Transverse colon (tissue), 4 donors: ENCODE data around the gene BCKDK. TPM values are rescaled to one million over a fixed set of nuclear protein-coding genes. Genes with fewer than 3 reads are reported as not detected.

ENCODE experiments used
- DNase-seq: peaks from one replicate; pipeline ENCODE4 v3.0.0-alpha.2; 2019
- H3K27ac ChIP-seq, 4 donors: fragments of 200-600 bp; sonication (generic); 2 replicates each; pipeline ENCODE4 v1.5.1; 2016 to 2018; ENCODE audit warnings: inconsistent platforms in 4 of 4
- H3K27me3 ChIP-seq: fragments of 200-600 bp; sonication (generic); 2 replicates; pipeline ENCODE4 v1.5.1; 2017; ENCODE audit warnings: inconsistent platforms
- H3K36me3 ChIP-seq, 4 donors: fragments of 200-600 bp; sonication (generic); 2 replicates each; pipeline ENCODE4 v1.5.1; 2017 to 2019; ENCODE audit warnings: inconsistent platforms in 4 of 4
- H3K4me1 ChIP-seq, 4 donors: fragments of 200-600 bp; sonication (generic); 2 replicates each; pipeline ENCODE4 v1.5.1; 2017 to 2020; ENCODE audit warnings: inconsistent platforms in 4 of 4
- H3K4me3 ChIP-seq, 4 donors: fragments of 200-600 bp; sonication (generic); 1 replicate in 1 of 4; 2 replicates in 3 of 4; pipeline versions ENCODE4 v1.5.1 to v1.6.1; 2017 to 2019; ENCODE audit warnings: inconsistent platforms in 4 of 4
- H3K9me3 ChIP-seq, 2 donors: fragments of 200-600 bp; sonication (generic); 2 replicates each; pipeline ENCODE4 v1.5.1; 2017 to 2019; ENCODE audit warnings: inconsistent platforms in 2 of 2
- CTCF ChIP-seq, 5 experiments: fragments of 200-600 bp in 3 of 5; fragments of 450-650 bp in 2 of 5; sonication (generic) in 3 of 5; IDR thresholded peaks; 1 replicate in 2 of 5; 2 replicates in 3 of 5; pipeline ENCODE4 v1.5.1; 2016 to 2017; ENCODE audit warnings: antibody characterized with exemption in 5 of 5, inconsistent platforms in 3 of 5, mild to moderate bottlenecking in 2 of 5, moderate library complexity in 1 of 5
- EP300 ChIP-seq: sonication (generic); formaldehyde crosslinking; IDR thresholded peaks from one replicate; pipeline ENCODE4 v1.6.1; 2017; ENCODE audit warnings: antibody characterized with exemption, low read depth
- POLR2A ChIP-seq: fragments of 450-650 bp; IDR thresholded peaks from one replicate; pipeline ENCODE4 v1.6.1; 2016; ENCODE audit warnings: antibody characterized with exemption, mild to moderate bottlenecking, moderate library complexity
- POLR2AphosphoS5 ChIP-seq, 3 donors: sonication (generic); formaldehyde crosslinking; IDR thresholded peaks; one replicate each; pipeline ENCODE4 v1.6.1; 2016; ENCODE audit warnings: antibody characterized with exemption in 3 of 3
- WGBS, 2 donors: methylation state at CpG; one replicate each; pipeline ENCODE4 v1.1.5; 2018; ENCODE audit warnings: low coverage in 1 of 2; 5-methylcytosine and 5-hydroxymethylcytosine counted together
- in situ Hi-C, 4 donors: fragments of 200-750 bp; cut with MboI; loops; one replicate each; pipeline versions ENCODE4 v1.15.0 to v1.15.1; 2017; ENCODE audit warnings: low sequenced_read_pairs in 3 of 4, low pct_ligation_motif_present in 1 of 4, low pct_unique_long_range_greater_than_20kb in 1 of 4
- intact Hi-C: fragments of 100-400 bp; cut with DNase I; formaldehyde crosslinking; loops from one replicate; pipeline ENCODE4 v1.15.1; 2023; ENCODE audit warnings: low total_unique reads
- total RNA-seq, 4 donors: library from RNA; depleted of rRNA; stranded (reverse); fragments of >200 nt; gene quantifications; one replicate each; pipeline ENCODE4 v1.1.0, GENCODE V29; 2016

BCKDK gene
- total RNA-seq, 4 donors from 2014 or later = 46.8 to 56.5 (median 51.3) TPM

GRCh38 chr16:31129568-31130335, 21.6 kb downstream of the BCKDK start:
- intact Hi-C loops = no loop called here
- H3K36me3 ChIP-seq = no peaks in the 10 kb centered on the region

GRCh38 chr16:31130336-31130891, 22.2 kb downstream of the BCKDK start:
- H3K36me3 ChIP-seq = no peaks in the 10 kb centered on the region
- 42% methylated on average over 3 of the region's 10 CpGs; no CpG with 5 or more reads in 1 of the 2 donors for WGBS, 2 donors

More at GRCh38 chr16:31129568-31130335, 21.6 kb downstream of the BCKDK start:
- Histone ChIP-seq H3K4me3 (no peak overlapping the region), H3K4me1 (peaks cover 29 to 75% (median 67%) of the 10 kb centered on the region in 4 donors), H3K9me3 (no peaks in the 10 kb centered on the region), H3K27ac (peak overlapping the region; percentile 91 to 94 (median 93)), H3K27me3 (no peaks in the 10 kb centered on the region)
- peak; percentile 48 for DNase-seq
- WGBS, 2 donors = 50% methylated on average over 27 of the region's 29 CpGs; no CpG with 5 or more reads in 1 of the 2 donors
- in situ Hi-C loops = no loop called here
- TF ChIP-seq EP300 = no peak
- TF ChIP-seq CTCF (IDR thresholded peaks at IDR 0.05) = peak in 1 of 5 experiments; percentile 11
- TF ChIP-seq POLR2A = no peak
- no peak for TF ChIP-seq POLR2AphosphoS5 (IDR thresholded peaks at IDR 0.05)

GRCh38 chr16:31130899-31131298, 22.7 kb downstream of the BCKDK start:
- no peak overlapping the region for H3K4me3 ChIP-seq
- peak; percentile 92 for DNase-seq
- in situ Hi-C loops = no loop called here
- H3K9me3 ChIP-seq = no peaks in the 10 kb centered on the region
- WGBS, 2 donors = 26 to 60% methylated on average over 1 to 6 of the region's 6 CpGs
- intact Hi-C loops = no loop called here
- peak overlapping the region; percentile 91 to 94 (median 93) for H3K27ac ChIP-seq
- H3K36me3 ChIP-seq = no peaks in the 10 kb centered on the region
- H3K27me3 ChIP-seq = no peaks in the 10 kb centered on the region
- H3K4me1 ChIP-seq = peaks cover 29 to 76% (median 67%) of the 10 kb centered on the region in 4 donors
- TF ChIP-seq POLR2A = peak; percentile 31
- TF ChIP-seq POLR2AphosphoS5 (IDR thresholded peaks at IDR 0.05) = peak in 2 of 3 donors; percentile 56 to 72
- peak in 1 of 5 experiments; percentile 11 for TF ChIP-seq CTCF (IDR thresholded peaks at IDR 0.05)
- no peak for TF ChIP-seq EP300

More at GRCh38 chr16:31130336-31130891, 22.2 kb downstream of the BCKDK start:
- TF ChIP-seq POLR2A (peak; percentile 15), CTCF (IDR thresholded peaks at IDR 0.05) (no peak)
- Histone ChIP-seq H3K27ac (peak overlapping the region; percentile 91 to 94 (median 93)), H3K4me1 (peaks cover 29 to 75% (median 67%) of the 10 kb centered on the region in 4 donors), H3K4me3 (no peak overlapping the region), H3K9me3 (no peaks in the 10 kb centered on the region), H3K27me3 (no peaks in the 10 kb centered on the region)
- no peak for DNase-seq
- in situ Hi-C loops (no loop called here), intact Hi-C loops (no loop called here)

GRCh38 chr16:31131416-31131815, 23.2 kb downstream of the BCKDK start:
- H3K36me3 ChIP-seq = no peaks in the 10 kb centered on the region
- TF ChIP-seq EP300 (no peak), CTCF (IDR thresholded peaks at IDR 0.05) (no peak), POLR2A (no peak), POLR2AphosphoS5 (IDR thresholded peaks at IDR 0.05) (no peak)
- no peak for DNase-seq
- no peaks in the 10 kb centered on the region for H3K27me3 ChIP-seq
- no peak overlapping the region for H3K4me3 ChIP-seq
- H3K4me1 ChIP-seq = peaks cover 29 to 81% (median 67%) of the 10 kb centered on the region in 4 donors
- 73% methylated on average over 10 of the region's 11 CpGs; no CpG with 5 or more reads in 1 of the 2 donors for WGBS, 2 donors
- H3K9me3 ChIP-seq = no peaks in the 10 kb centered on the region
- intact Hi-C loops (no loop called here), in situ Hi-C loops (no loop called here)
- H3K27ac ChIP-seq = peak overlapping the region; percentile 91 to 94 (median 93)
